Tibial nerve (tissue), 4 donors: ENCODE data around the gene MYO18B. TPM values are rescaled to one million over a fixed set of nuclear protein-coding genes. Genes with fewer than 3 reads are reported as not detected.

Experiments used
- DNase-seq, 2 donors: peaks; one replicate each; pipeline ENCODE4 v3.0.0-alpha.2; 2019; ENCODE audit warnings: low spot score in 2 of 2
- H3K27ac ChIP-seq, 4 donors: fragments of 200-600 bp; sonication (generic) in 3 of 4; one replicate each; pipeline ENCODE4 v1.5.1; 2017 to 2019; ENCODE audit warnings: mild to moderate bottlenecking in 1 of 4
- H3K27me3 ChIP-seq, 2 donors: fragments of 200-600 bp; sonication (generic) in 1 of 2; one replicate each; pipeline versions ENCODE4 v1.5.1 to v1.6.0; 2017 to 2019
- H3K36me3 ChIP-seq, 3 donors: fragments of 200-600 bp; sonication (generic); one replicate each; pipeline ENCODE4 v1.5.1; 2018 to 2019
- H3K4me1 ChIP-seq, 4 donors: fragments of 200-600 bp; sonication (generic) in 3 of 4; one replicate each; pipeline ENCODE4 v1.5.1; 2017 to 2019
- H3K4me3 ChIP-seq, 4 donors: fragments of 200-600 bp; sonication (generic) in 3 of 4; one replicate each; pipeline ENCODE4 v1.5.1; 2017 to 2019; ENCODE audit warnings: mild to moderate bottlenecking in 1 of 4, moderate library complexity in 1 of 4
- H3K9me3 ChIP-seq, 4 donors: fragments of 200-600 bp; sonication (generic) in 3 of 4; one replicate each; pipeline ENCODE4 v1.5.1; 2017 to 2019
- EP300 ChIP-seq, 2 donors: sonication (generic); formaldehyde crosslinking; IDR thresholded peaks; one replicate each; pipeline ENCODE4 v1.6.1; 2017; ENCODE audit warnings: antibody characterized with exemption in 2 of 2, mild to moderate bottlenecking in 1 of 2
- POLR2A ChIP-seq, 2 donors: fragments of 450-650 bp; IDR thresholded peaks; one replicate each; pipeline ENCODE4 v1.6.1; 2017; ENCODE audit warnings: antibody characterized with exemption in 2 of 2, mild to moderate bottlenecking in 2 of 2, moderate library complexity in 2 of 2
- WGBS, 2 donors: methylation state at CpG; one replicate each; pipeline ENCODE4 v1.1.5; 2018; 5-methylcytosine and 5-hydroxymethylcytosine counted together
- total RNA-seq, 4 donors: library from RNA; depleted of rRNA; stranded (reverse); fragments of >200 nt; gene quantifications; one replicate each; pipeline ENCODE4 v1.1.0, GENCODE V29; 2016
- TF ChIP-seq, protein P1 (sequence below), 5 experiments: fragments of 200-600 bp in 3 of 5; fragments of 450-650 bp in 2 of 5; sonication (generic) in 3 of 5; IDR thresholded peaks; one replicate each; pipeline ENCODE4 v1.5.1; 2016 to 2019; ENCODE audit warnings: antibody characterized with exemption in 5 of 5, mild to moderate bottlenecking in 3 of 5, moderate library complexity in 2 of 5

The MYO18B gene
- total RNA-seq, 4 donors from 2014 or later = under 0.01 TPM; not detected in 2

DNA sequence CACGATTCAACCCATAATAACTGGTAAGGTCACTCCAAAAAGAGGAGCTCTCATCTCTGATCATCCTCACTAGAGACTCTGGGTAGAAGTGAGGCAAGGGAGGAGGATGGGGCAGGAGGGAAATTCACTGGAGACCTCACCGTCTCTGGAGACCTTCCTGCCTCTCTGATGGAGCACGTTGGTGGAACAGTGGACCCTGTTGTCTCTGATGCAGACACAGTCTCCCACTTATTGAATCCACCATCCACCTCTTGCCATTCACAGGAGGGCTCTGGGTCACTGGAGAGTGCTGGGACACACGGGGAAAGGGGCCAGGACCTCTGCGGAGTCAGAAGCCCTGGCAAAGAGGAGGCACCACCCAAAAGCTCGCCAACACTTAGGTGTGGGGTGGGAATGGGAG, 289.7 kb downstream of the MYO18B start:
- Histone ChIP-seq H3K4me1 (no peaks in the 10 kb centered on the region), H3K27me3 (no peaks in the 10 kb centered on the region), H3K4me3 (no peak overlapping the region), H3K27ac (no peak overlapping the region), H3K9me3 (peaks cover 0 to 17% (median 0%) of the 10 kb centered on the region in 4 donors), H3K36me3 (no peaks in the 10 kb centered on the region)
- 81 to 87% methylated on average over 4 to 6 of the region's 6 CpGs for WGBS, 2 donors
- DNase-seq = no peak
- TF ChIP-seq POLR2A (IDR thresholded peaks at IDR 0.05) (no peak), EP300 (IDR thresholded peaks at IDR 0.05) (no peak)
- TF ChIP-seq, protein P1, sequence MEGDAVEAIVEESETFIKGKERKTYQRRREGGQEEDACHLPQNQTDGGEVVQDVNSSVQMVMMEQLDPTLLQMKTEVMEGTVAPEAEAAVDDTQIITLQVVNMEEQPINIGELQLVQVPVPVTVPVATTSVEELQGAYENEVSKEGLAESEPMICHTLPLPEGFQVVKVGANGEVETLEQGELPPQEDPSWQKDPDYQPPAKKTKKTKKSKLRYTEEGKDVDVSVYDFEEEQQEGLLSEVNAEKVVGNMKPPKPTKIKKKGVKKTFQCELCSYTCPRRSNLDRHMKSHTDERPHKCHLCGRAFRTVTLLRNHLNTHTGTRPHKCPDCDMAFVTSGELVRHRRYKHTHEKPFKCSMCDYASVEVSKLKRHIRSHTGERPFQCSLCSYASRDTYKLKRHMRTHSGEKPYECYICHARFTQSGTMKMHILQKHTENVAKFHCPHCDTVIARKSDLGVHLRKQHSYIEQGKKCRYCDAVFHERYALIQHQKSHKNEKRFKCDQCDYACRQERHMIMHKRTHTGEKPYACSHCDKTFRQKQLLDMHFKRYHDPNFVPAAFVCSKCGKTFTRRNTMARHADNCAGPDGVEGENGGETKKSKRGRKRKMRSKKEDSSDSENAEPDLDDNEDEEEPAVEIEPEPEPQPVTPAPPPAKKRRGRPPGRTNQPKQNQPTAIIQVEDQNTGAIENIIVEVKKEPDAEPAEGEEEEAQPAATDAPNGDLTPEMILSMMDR (IDR thresholded peaks at IDR 0.05) = no peak

DNA sequence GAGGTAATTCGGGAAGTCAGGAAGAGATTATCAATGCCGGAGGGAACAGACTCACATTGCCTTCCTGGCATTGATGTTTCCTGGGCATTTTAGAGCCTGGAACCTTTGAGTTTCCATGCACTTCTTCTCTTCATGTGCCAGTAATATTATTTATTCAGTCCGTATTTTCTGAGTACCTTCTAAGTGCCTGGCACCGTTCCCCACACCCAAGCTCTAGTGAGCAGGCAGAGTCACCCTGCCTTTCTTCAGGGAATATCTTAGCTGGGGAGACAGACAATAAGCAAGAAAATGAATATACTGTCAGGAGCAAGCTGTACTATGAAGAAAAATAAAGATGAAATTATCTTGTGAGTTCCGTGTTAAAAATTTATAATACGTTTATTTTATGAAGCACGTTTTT, 291.1 kb downstream of the MYO18B start:
- DNase-seq = no peak
- TF ChIP-seq EP300 (IDR thresholded peaks at IDR 0.05) (no peak), POLR2A (IDR thresholded peaks at IDR 0.05) (no peak)
- TF ChIP-seq, protein P1 (IDR thresholded peaks at IDR 0.05) = no peak
- Histone ChIP-seq H3K9me3 (peaks cover 0 to 13% (median 0%) of the 10 kb centered on the region in 4 donors), H3K27ac (no peak overlapping the region), H3K4me3 (no peak overlapping the region), H3K27me3 (no peaks in the 10 kb centered on the region), H3K4me1 (no peaks in the 10 kb centered on the region), H3K36me3 (no peaks in the 10 kb centered on the region)
- 80 to 81% methylated on average over 7 of the region's 7 CpGs for WGBS, 2 donors

DNA sequence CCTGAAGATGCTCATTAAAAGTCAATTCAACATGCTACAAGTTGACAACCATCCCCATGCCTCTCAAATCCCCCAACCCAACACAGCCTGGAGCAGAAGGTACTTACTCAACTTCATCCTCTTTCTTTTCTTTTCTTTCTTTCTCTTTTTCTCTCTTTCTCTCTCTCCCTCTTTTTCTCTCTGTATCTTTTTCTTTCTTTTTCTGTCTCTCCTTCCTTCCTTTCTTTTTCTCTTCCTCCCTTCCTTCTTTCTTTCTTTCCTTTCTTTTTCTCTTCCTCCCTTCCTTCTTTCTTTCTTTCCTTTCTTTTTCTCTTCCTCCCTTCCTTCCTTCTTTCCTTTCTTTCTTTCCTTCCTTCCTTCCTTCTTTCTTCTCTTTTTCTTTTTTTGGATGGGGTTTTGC, 291.6 kb downstream of the MYO18B start:
- H3K9me3 ChIP-seq = peaks cover 0 to 13% (median 0%) of the 10 kb centered on the region in 4 donors
- H3K4me1 ChIP-seq = no peaks in the 10 kb centered on the region
- no peak for DNase-seq
- TF ChIP-seq POLR2A (IDR thresholded peaks at IDR 0.05) (no peak), EP300 (IDR thresholded peaks at IDR 0.05) (no peak)
- TF ChIP-seq, protein P1 (IDR thresholded peaks at IDR 0.05) = no peak
- no peak overlapping the region for H3K27ac ChIP-seq
- H3K27me3 ChIP-seq = no peaks in the 10 kb centered on the region
- H3K4me3 ChIP-seq = no peak overlapping the region
- no peaks in the 10 kb centered on the region for H3K36me3 ChIP-seq

DNA sequence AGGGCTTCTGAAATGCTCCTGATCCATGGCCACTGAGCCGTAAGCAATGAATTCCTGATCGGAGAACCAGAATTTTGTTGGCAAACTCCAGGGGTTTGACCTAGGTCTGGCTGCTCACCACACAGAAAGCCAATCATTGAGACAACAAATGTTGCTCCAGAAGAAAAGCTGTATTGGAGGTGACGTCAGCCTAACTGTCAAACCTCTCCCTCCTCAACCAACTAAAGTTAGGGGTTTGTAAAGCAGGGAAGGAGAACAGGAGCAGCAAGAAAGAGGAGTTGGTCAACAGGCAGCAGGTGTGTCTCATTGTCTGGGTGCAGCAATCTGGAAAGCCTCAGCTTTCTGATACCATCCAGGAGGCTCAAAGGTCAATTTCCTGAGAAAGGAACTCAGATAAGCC, 293.5 kb downstream of the MYO18B start:
- Histone ChIP-seq H3K27me3 (no peaks in the 10 kb centered on the region), H3K36me3 (no peaks in the 10 kb centered on the region), H3K4me1 (no peaks in the 10 kb centered on the region), H3K27ac (no peak overlapping the region), H3K9me3 (peaks cover 0 to 17% (median 0%) of the 10 kb centered on the region in 4 donors), H3K4me3 (no peak overlapping the region)
- no peak for DNase-seq
- TF ChIP-seq POLR2A (IDR thresholded peaks at IDR 0.05) (no peak), EP300 (IDR thresholded peaks at IDR 0.05) (no peak)
- TF ChIP-seq, protein P1 (IDR thresholded peaks at IDR 0.05) = no peak
- 84 to 92% methylated on average over 3 of the region's 3 CpGs for WGBS, 2 donors

DNA sequence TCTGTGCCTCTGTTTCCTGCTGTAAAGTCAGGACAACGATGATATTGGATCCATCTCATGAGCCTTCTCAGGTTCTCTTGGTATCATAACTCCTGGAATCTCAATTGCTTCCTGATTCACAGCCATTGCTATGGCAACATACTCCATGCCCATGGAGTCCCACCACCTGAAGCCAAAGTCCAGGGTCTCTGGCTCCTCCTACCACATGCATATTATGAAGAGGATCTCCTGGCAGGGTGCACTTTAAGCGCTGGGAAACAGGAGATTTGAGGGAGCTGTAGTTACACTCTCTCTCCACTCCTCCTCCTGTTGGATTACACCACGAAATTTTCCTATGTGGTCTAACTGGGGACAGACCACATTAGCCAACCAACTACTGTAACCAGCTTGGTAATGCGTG, 296.4 kb downstream of the MYO18B start:
- Histone ChIP-seq H3K4me1 (no peaks in the 10 kb centered on the region), H3K4me3 (no peak overlapping the region), H3K27me3 (no peaks in the 10 kb centered on the region), H3K9me3 (peaks cover 0 to 17% (median 0%) of the 10 kb centered on the region in 4 donors), H3K27ac (no peak overlapping the region), H3K36me3 (no peaks in the 10 kb centered on the region)
- WGBS, 2 donors = 38 to 47% methylated on average over 4 of the region's 4 CpGs
- TF ChIP-seq POLR2A (IDR thresholded peaks at IDR 0.05) (no peak), EP300 (IDR thresholded peaks at IDR 0.05) (no peak)
- TF ChIP-seq, protein P1 (IDR thresholded peaks at IDR 0.05) = no peak
- DNase-seq = no peak
